SH-SY5Y (cell line): ENCODE data around the gene ALOX12B.

Experiments used
- GATA2 ChIP-seq: IDR thresholded peaks from 2 replicates; pipeline ENCODE4 v1.6.1; 2011; ENCODE audit warnings: mild to moderate bottlenecking, low read depth, low read length
- GATA3 ChIP-seq: IDR thresholded peaks from 2 replicates; pipeline ENCODE4 v1.6.1; 2011; ENCODE audit warnings: low read depth, mild to moderate bottlenecking, low read length, moderate library complexity

DNA sequence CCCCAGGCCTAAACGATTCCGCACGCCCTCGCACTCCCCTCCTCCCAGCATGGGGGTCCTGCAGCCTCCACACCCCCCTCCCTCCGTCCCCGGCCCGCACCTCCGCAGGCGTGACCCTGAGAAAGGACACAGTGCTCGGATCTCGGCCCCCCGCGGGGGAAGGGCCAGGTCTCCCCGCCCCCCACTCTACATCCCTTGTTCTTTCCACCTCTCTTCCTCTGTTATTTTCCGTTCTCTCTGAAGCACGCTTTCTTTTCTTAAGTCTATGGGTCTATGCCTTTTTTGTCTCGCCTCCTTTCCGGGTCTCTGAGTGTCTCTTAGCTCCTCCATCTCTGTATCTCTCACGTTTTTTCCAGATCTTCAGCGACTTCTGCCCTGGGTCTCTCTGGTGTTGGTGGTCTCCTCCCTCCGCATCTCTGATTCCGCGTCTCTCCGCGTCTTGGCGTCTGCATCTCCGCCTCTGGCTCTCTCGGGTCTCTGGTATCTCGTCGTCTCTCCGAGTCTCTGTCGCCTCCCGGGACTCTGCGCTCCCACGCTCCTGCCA, 38.5 kb upstream of the ALOX12B start:
- no peak for TF ChIP-seq GATA3
- TF ChIP-seq GATA2, result no peak
